Measurements from ENCODE around the gene MISP3.
A peak's percentile ranks its signal among the peaks of the same experiment; 100 is the strongest.

The MISP3 gene

DNA sequence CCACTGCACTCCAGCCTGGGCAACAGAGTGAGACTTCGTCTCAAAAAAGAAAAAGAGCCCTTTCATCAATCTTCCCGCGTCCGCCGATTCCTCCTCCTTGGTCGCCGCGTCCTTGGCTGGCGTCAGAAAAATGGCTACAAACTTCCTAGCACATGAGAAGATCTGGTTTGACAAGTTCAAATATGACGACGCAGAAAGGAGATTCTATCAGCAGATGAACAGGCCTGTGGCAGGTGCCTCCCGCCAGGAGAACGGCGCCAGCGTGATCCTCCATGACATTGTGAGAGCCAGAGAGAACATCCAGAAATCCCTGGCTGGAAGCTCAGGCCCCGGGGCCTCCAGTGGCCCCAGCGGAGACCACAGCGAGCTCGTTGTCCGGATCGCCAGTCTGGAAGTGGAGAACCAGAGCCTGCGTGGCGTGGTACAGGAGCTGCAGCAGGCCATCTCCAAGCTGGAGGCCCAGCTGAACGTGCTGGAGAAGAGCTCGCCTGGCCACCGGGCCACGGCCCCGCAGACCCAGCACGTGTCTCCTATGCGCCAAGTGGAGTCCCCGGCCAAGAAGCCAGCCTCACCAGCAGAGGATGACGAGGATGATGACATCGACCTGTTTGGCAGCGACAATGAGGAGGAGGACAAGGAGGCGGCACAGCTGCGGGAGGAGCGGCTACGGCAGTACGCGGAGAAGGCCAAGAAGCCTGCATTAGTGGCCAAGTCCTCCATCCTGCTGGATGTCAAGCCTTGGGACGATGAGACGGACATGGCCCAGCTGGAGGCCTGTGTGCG, 2.1 kb upstream of the MISP3 start:
- TF ChIP-seq SUZ12 (IDR thresholded peaks at IDR 0.05; ENCODE audit: extremely low read depth, insufficient read depth, insufficient read length) (no peak), YY1 (IDR thresholded peaks at IDR 0.05; ENCODE audit: insufficient read depth, insufficient read length) (no peak), ZNF274 (IDR thresholded peaks at IDR 0.05; ENCODE audit: low read depth, low read length) (no peak)
- H3K4me3 ChIP-seq (ENCODE audit: insufficient read length, low read depth), result no peak overlapping the region
- H3K4me1 ChIP-seq (ENCODE audit: insufficient read depth, insufficient read length), result peaks cover 14% of the 10 kb centered on the region
- H3K36me3 ChIP-seq (ENCODE audit: insufficient read depth, insufficient read length, low read length), result no peaks in the 10 kb centered on the region
- DNase-seq (ENCODE audit: low read depth, low spot score), result no peak
- H3K9ac ChIP-seq (ENCODE audit: insufficient read length, low read depth), result no peak overlapping the region
- H3K27me3 ChIP-seq (ENCODE audit: insufficient read depth, insufficient read length), result peaks cover 36% of the 10 kb centered on the region
- peaks cover 9% of the 10 kb centered on the region; the same call in 1 of the 2 replicates for H3K9me3 ChIP-seq (ENCODE audit: insufficient read depth, low read length)

DNA sequence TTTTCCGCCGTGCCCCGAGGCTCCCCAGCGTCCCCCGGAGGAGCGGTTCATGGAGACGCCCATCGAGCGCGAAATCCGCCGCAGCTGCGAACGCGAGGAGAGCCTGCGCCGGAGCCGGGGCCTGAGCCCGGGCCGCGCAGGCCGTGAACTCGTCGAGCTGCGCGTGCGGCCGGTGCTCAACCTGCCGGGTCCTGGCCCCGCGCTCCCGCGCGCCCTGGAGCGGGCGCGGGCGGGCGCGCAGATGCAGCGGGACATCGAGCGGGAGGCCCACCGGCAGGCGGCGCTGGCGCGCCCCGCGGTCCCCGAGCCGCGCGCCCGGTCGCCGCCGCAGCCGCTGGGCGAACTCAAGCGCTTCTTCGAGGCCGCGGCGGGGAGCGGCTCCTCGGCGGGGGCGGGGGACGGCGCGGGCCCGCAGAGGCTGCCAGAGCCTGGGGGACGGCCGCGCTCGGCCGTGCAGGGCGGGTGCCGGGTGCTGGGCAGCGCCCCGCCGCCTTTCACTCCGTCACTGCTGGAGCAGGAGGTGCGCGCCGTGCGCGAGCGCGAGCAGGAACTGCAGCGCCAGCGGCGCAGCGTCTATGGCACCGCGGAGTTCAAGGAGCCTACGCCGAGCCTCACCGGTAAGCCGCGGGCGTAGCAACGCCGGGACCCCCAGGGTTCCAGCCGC, 807 bp downstream of the MISP3 start:
- H3K4me1 ChIP-seq (ENCODE audit: insufficient read depth, insufficient read length), result peaks cover 14% of the 10 kb centered on the region
- peaks cover 9% of the 10 kb centered on the region; the same call in 1 of the 2 replicates for H3K9me3 ChIP-seq (ENCODE audit: insufficient read depth, low read length)
- no peak for TF ChIP-seq YY1 (IDR thresholded peaks at IDR 0.05; ENCODE audit: insufficient read depth, insufficient read length)
- TF ChIP-seq ZNF274 (IDR thresholded peaks at IDR 0.05; ENCODE audit: low read depth, low read length), result no peak
- TF ChIP-seq SUZ12 (IDR thresholded peaks at IDR 0.05; ENCODE audit: extremely low read depth, insufficient read depth, insufficient read length), result no peak
- DNase-seq (ENCODE audit: low read depth, low spot score), result no peak
- H3K9ac ChIP-seq (ENCODE audit: insufficient read length, low read depth), result peak overlapping the region; percentile 82
- no peaks in the 10 kb centered on the region for H3K36me3 ChIP-seq (ENCODE audit: insufficient read depth, insufficient read length, low read length)
- peaks cover 36% of the 10 kb centered on the region for H3K27me3 ChIP-seq (ENCODE audit: insufficient read depth, insufficient read length)
- peak overlapping the region; percentile 61 for H3K4me3 ChIP-seq (ENCODE audit: insufficient read length, low read depth)

DNA sequence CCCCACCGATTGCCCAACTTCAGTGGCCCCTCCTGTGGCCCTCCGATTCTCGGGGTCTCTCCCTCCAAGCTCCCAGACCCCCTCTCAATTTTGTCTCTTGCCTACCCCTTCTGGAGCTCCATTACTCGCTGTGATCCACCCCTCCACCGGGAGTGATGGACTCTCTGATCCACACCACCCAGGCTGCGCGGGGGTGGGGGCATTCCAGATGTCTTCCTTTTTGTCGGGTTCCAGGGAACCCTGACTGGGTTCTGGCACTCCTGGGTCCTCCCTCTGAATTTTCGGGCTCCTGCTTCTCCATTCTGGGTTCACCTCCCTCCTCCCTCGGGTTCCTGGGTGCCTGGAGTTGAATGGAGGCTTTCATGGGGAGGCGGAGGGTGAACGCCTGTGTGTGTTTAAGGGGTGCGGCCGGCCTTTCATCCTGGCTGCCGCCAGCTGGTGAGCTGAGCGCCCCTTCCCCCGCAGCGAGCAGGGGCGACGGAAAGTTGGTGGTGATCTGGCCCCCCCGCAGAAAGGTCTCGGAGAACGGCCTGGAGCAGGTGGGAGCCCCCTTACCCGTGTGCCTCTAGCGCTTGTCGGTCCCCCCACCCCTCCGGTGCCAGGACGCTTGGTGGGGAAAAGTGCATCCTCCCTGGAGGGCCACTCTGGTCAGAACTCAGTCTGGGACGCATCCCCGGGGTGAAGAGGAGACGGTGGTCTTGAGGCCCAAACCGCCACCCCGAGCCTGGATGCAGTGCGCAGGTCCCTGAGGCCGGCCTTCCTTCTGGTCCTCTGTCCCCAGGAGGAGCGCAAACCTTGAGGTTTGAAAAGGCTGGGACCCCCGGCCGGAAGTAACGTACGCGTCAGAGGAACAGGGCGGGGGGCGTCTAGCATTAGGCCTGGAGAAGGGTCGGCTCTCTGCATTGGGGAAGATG, 1.6 kb downstream of the MISP3 start:
- no peak for DNase-seq (ENCODE audit: low read depth, low spot score)
- H3K4me1 ChIP-seq (ENCODE audit: insufficient read depth, insufficient read length), result peaks cover 14% of the 10 kb centered on the region
- H3K4me3 ChIP-seq (ENCODE audit: insufficient read length, low read depth), result peak overlapping the region; percentile 61
- peak overlapping the region; percentile 82 for H3K9ac ChIP-seq (ENCODE audit: insufficient read length, low read depth)
- H3K9me3 ChIP-seq (ENCODE audit: insufficient read depth, low read length), result peaks cover 9% of the 10 kb centered on the region; the same call in 1 of the 2 replicates
- peaks cover 36% of the 10 kb centered on the region for H3K27me3 ChIP-seq (ENCODE audit: insufficient read depth, insufficient read length)
- H3K36me3 ChIP-seq (ENCODE audit: insufficient read depth, insufficient read length, low read length), result no peaks in the 10 kb centered on the region
- TF ChIP-seq ZNF274 (IDR thresholded peaks at IDR 0.05; ENCODE audit: low read depth, low read length) (no peak), SUZ12 (IDR thresholded peaks at IDR 0.05; ENCODE audit: extremely low read depth, insufficient read depth, insufficient read length) (no peak), YY1 (IDR thresholded peaks at IDR 0.05; ENCODE audit: insufficient read depth, insufficient read length) (no peak)

DNA sequence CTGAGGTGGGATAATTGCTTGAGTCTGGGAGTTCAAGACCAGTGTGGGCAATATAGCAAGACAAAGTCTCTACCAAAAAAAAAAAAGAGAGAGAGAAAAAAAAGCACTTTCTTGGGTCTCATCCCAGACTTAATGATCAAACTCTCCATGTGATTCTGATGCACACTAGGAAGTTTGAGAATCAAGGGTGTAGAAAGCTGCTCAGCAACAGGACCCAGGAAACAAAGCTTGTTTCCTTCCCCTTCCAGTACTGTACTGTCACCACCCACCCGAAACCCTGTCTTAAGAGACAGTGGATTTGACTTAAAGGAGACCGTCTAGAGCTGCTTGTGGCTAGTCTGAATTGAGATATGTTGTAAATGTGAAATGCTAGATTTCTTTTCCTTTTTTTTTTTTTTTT, 5.8 kb downstream of the MISP3 start:
- Histone ChIP-seq H3K9ac (ENCODE audit: insufficient read length, low read depth) (no peak overlapping the region), H3K36me3 (ENCODE audit: insufficient read depth, insufficient read length, low read length) (peaks cover 4% of the 10 kb centered on the region), H3K4me1 (ENCODE audit: insufficient read depth, insufficient read length) (peaks cover 12% of the 10 kb centered on the region), H3K4me3 (ENCODE audit: insufficient read length, low read depth) (no peak overlapping the region), H3K27me3 (ENCODE audit: insufficient read depth, insufficient read length) (peaks cover 16% of the 10 kb centered on the region), H3K9me3 (ENCODE audit: insufficient read depth, low read length) (no peaks in the 10 kb centered on the region; the same call in 1 of the 2 replicates)
- TF ChIP-seq ZNF274 (IDR thresholded peaks at IDR 0.05; ENCODE audit: low read depth, low read length) (no peak), SUZ12 (IDR thresholded peaks at IDR 0.05; ENCODE audit: extremely low read depth, insufficient read depth, insufficient read length) (no peak), YY1 (IDR thresholded peaks at IDR 0.05; ENCODE audit: insufficient read depth, insufficient read length) (no peak)
- no peak for DNase-seq (ENCODE audit: low read depth, low spot score)

DNA sequence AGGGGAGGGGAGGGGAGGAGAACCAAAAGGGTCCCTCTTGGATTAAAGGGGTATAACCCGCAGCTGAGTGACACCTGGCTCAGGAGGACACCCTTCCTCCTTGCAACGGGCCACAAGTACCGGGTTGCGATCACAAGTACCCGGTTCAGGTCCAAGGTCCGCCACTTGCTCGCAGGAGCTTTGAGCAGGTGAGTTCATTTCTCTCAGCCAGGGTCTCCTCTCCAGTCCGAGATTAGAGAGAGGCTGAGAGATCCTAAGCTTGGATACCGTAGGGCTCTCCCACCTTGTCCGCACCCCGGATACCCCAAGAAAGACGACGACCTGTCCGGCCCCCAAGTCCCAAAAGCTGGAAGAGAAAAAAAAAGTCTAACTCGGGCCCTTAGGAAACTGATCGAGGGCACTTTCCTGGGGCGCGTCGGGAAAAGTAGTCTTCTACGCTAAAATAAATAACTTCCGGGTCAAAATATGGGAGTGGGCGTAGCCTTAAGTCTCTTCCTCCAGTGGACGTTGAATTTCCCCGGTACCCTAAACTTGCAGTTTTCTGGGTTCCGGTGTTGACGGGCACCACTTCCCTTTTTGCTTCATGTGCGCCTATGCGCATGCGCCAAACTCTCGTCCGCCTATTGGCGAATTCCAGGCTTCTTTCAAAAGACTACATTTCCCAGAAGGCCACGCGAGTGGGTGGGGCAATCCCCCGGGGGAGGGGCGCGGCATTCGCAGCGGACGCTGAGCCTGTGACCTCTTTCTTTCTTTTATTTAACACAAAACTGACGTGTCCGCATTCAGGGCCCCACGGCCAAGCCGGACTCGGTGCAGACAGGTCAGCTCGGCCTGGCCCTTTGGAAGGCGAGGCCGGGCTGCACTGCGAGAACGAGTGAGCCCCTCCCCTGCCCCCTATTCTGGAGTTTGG, 8.6 kb downstream of the MISP3 start:
- Histone ChIP-seq H3K9me3 (ENCODE audit: insufficient read depth, low read length) (no peaks in the 10 kb centered on the region), H3K4me1 (ENCODE audit: insufficient read depth, insufficient read length) (peaks cover 3% of the 10 kb centered on the region), H3K4me3 (ENCODE audit: insufficient read length, low read depth) (peak overlapping the region; percentile 86), H3K36me3 (ENCODE audit: insufficient read depth, insufficient read length, low read length) (peaks cover 4% of the 10 kb centered on the region), H3K9ac (ENCODE audit: insufficient read length, low read depth) (peak overlapping the region; percentile 87), H3K27me3 (ENCODE audit: insufficient read depth, insufficient read length) (no peaks in the 10 kb centered on the region)
- TF ChIP-seq SUZ12 (IDR thresholded peaks at IDR 0.05; ENCODE audit: extremely low read depth, insufficient read depth, insufficient read length), result no peak
- no peak for TF ChIP-seq YY1 (IDR thresholded peaks at IDR 0.05; ENCODE audit: insufficient read depth, insufficient read length)
- TF ChIP-seq ZNF274 (IDR thresholded peaks at IDR 0.05; ENCODE audit: low read depth, low read length), result no peak
- peak; percentile 99 for DNase-seq (ENCODE audit: low read depth, low spot score)

Data from NT2/D1 (cell line).